ENCODE measurements around the gene RBBP8. TPM values are rescaled to one million over a fixed set of nuclear protein-coding genes. Genes with fewer than 3 reads are reported as not detected.
"Not testable (repeated sequence)": the region's sequence is repeated elsewhere in the genome, so short reads cannot be mapped to it uniquely, and the experiment has no call there.

RBBP8 gene
- 47.4 and 53.7 TPM in 2 replicates for total RNA-seq
- long read RNA-seq, partial matches to known transcripts, result 16 of 21 reads
- long read RNA-seq, other reads (novel, unspliced or antisense), result 5 of 21 reads

DNA sequence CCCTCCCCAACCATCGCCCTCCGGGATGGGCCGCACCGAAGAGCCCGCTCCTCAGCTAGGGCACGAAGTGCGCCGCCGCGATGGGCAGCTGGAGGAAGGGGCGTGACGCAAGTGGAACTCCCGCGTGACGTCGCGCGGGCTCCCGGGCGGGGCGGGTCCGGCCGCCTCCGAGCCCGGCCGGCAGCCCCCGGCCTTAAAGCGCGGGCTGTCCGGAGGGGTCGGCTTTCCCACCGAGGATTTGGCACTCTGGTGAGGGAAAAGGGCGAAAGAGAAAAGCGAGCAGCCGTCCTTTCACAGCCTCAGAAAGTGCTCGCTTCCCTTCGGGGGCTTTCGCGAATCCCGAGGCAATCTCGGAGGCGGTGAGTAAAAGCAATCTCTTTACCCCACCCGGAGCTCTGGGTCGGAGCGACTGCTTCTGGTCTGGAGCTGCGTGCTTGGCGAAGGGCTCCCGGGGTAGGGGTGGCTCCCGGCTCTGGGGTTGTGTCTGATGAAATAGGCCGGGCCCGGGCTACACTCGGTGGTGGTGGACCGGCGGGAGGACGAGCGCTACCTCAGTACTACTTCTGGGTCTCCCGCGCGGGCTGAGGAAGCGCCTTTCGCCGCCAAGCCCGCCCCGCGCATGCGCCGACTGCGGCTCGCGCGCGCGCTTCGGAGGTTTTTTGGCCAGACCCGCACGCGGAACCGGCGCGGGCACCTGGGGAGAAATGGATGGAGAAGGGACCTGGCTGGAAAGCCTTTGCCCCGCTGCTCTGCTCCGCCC, at the start of gene RBBP8:
Gene RBBP8, plus strand, starts transcription at position 123 of the 760 bp plus-strand sequence. CDS start 3,524 bp downstream, outside the sequence.
- peaks cover 4% of the 10 kb centered on the region for H3K36me3 Mint-ChIP-seq (ENCODE audit: low read depth)
- peak; percentile 84 for DNase-seq (ENCODE audit: low read depth, low spot score)
- no peaks in the 10 kb centered on the region for H3K9me3 Mint-ChIP-seq
- no peaks in the 10 kb centered on the region for H3K27me3 Mint-ChIP-seq (ENCODE audit: low read depth)
- peak within 1 kb of the TSS; percentile 97 for H3K27ac Mint-ChIP-seq (ENCODE audit: unreplicated experiment)
- H3K4me1 Mint-ChIP-seq, result peaks cover 31% of the 10 kb centered on the region
- peak within 1 kb of the TSS; percentile 96 for H3K4me3 Mint-ChIP-seq
- TF ChIP-seq, protein P1, sequence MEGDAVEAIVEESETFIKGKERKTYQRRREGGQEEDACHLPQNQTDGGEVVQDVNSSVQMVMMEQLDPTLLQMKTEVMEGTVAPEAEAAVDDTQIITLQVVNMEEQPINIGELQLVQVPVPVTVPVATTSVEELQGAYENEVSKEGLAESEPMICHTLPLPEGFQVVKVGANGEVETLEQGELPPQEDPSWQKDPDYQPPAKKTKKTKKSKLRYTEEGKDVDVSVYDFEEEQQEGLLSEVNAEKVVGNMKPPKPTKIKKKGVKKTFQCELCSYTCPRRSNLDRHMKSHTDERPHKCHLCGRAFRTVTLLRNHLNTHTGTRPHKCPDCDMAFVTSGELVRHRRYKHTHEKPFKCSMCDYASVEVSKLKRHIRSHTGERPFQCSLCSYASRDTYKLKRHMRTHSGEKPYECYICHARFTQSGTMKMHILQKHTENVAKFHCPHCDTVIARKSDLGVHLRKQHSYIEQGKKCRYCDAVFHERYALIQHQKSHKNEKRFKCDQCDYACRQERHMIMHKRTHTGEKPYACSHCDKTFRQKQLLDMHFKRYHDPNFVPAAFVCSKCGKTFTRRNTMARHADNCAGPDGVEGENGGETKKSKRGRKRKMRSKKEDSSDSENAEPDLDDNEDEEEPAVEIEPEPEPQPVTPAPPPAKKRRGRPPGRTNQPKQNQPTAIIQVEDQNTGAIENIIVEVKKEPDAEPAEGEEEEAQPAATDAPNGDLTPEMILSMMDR (conservative IDR thresholded peaks at IDR 0.05), result peak; percentile 1

DNA sequence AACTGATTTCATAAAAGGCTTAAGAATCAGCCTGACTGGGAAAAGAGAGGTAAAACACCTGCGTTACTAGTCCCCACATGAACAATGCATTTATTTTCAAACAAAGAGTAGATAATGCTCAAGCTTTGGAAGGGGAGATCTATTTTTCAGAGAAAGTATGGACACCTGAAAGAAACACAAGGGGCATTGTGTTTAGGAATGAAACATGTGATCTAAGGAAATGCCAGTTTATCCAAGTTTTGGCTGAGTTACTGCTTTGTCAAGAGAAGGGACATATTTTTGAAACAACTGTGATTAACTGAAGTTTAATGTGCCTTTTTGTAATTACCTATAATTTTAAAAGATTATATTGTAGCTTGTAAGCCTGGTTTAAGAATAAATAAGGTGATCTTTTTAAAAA, 49.3 kb upstream of the RBBP8 start:
- TF ChIP-seq, protein P1 (conservative IDR thresholded peaks at IDR 0.05), result no peak
- Mint-ChIP-seq H3K4me3 (no peak overlapping the region), H3K9me3 (no peaks in the 10 kb centered on the region), H3K4me1 (peaks cover 9% of the 10 kb centered on the region), H3K36me3 (ENCODE audit: low read depth) (peaks cover 5% of the 10 kb centered on the region), H3K27me3 (ENCODE audit: low read depth) (no peaks in the 10 kb centered on the region), H3K27ac (ENCODE audit: unreplicated experiment) (no peak overlapping the region)
- DNase-seq (ENCODE audit: low read depth, low spot score), result no peak

DNA sequence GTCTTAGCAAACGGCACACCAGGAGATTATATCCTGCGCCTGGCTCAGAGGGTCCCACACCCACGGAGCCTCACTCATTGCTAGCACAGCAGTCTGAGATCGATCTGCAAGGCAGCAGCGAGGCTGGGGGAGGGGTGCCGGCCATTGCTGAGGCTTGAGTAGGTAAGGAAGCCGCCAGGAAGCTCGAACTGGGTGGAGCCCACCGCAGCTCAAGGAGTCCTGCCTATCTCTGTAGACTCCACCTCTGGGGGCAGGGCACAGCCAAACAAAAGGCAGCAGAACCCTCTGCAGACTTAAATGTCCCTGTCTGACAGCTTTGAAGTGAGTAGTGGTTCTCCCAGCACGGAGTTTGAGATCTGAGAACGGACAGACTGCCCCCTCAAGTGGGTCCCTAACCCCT, 47.4 kb upstream of the RBBP8 start:
- H3K27ac Mint-ChIP-seq (ENCODE audit: unreplicated experiment); DNase-seq (ENCODE audit: low read depth, low spot score); H3K27me3 Mint-ChIP-seq (ENCODE audit: low read depth); H3K4me3 Mint-ChIP-seq; H3K9me3 Mint-ChIP-seq; H3K36me3 Mint-ChIP-seq (ENCODE audit: low read depth); H3K4me1 Mint-ChIP-seq: not testable (repeated sequence)

DNA sequence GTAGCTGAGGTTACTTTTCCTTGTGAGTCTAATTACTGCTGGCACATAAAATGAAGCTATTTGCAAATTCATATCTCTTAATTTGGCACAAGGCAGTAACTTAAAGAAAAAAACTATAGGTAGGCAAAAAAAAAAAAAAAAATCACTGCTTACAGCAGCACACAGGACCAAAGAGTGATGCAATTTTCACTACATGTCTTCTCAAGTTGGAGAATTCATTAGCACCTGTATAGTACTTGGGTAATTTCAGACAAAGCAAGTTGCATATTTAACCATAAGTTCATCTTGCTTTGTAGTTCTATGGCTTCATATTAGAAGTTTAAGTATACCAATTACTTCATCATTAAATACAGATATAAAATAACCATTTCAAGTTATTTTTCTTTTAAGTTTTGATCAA, 33.7 kb upstream of the RBBP8 start:
- no peaks in the 10 kb centered on the region for H3K27me3 Mint-ChIP-seq (ENCODE audit: low read depth)
- peaks cover 7% of the 10 kb centered on the region for H3K36me3 Mint-ChIP-seq (ENCODE audit: low read depth)
- no peaks in the 10 kb centered on the region for H3K4me1 Mint-ChIP-seq
- no peak overlapping the region for H3K27ac Mint-ChIP-seq (ENCODE audit: unreplicated experiment)
- TF ChIP-seq, protein P1 (conservative IDR thresholded peaks at IDR 0.05), result no peak
- no peak for DNase-seq (ENCODE audit: low read depth, low spot score)
- peaks cover 4% of the 10 kb centered on the region for H3K9me3 Mint-ChIP-seq
- no peak overlapping the region for H3K4me3 Mint-ChIP-seq

DNA sequence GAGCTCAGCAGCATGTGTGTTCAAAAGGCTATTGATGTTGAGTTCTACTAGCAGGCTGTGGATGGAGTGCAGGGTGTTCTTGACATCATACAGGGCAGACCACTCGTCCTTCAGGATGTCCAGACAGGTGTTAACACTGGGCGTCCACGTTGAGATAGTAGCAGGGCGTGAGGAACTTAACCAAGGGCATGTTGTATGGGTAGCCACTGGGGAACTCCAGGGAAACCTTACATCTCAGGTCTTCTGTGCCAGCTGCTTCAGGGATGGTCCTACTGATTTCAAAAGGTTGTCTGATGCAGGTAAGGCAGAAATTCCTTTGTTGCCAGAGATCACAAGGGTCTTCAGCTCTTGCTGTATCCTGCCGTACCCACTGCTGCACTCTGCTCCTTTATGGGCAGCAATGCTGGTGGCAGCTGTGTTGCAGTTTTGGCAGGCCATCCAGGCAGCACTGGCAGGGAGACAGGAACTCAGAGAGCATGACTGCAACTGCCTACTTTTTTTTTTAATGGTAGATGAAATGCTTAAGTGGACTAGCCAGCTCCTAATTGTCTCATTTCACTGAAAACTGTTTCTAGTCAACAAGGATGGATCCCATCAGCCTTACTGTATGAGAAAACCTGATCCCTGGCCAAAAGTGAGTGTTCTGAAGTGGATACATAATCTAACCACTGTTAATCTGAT, 32.4 kb upstream of the RBBP8 start:
- no peak overlapping the region for H3K4me3 Mint-ChIP-seq
- TF ChIP-seq, protein P1 (conservative IDR thresholded peaks at IDR 0.05), result no peak
- H3K27me3 Mint-ChIP-seq (ENCODE audit: low read depth), result no peaks in the 10 kb centered on the region
- no peak for DNase-seq (ENCODE audit: low read depth, low spot score)
- no peak overlapping the region for H3K27ac Mint-ChIP-seq (ENCODE audit: unreplicated experiment)
- H3K9me3 Mint-ChIP-seq, result peaks cover 4% of the 10 kb centered on the region
- H3K36me3 Mint-ChIP-seq (ENCODE audit: low read depth), result peaks cover 9% of the 10 kb centered on the region
- no peaks in the 10 kb centered on the region for H3K4me1 Mint-ChIP-seq

DNA sequence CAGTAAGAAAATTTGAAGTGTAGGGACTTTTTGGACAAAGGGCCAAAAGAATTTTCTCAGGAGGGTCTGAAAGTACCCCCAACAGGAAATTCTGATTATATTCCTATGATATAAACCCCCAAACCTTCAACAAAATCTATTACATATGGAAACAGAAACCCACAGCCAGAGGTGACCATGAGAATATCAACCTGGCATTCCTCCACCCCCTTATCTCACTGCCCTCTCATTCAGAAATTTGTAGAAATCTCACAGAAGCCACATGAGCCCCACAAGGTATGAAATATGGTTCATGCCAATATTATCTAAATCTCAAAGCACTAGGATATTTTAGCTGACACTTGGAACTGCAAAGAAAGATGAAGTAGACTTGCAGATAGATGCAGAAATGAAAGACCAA, 31.0 kb upstream of the RBBP8 start:
- DNase-seq (ENCODE audit: low read depth, low spot score), result no peak
- no peaks in the 10 kb centered on the region for H3K27me3 Mint-ChIP-seq (ENCODE audit: low read depth)
- no peak overlapping the region for H3K4me3 Mint-ChIP-seq
- TF ChIP-seq, protein P1 (conservative IDR thresholded peaks at IDR 0.05), result no peak
- peaks cover 7% of the 10 kb centered on the region for H3K36me3 Mint-ChIP-seq (ENCODE audit: low read depth)
- H3K4me1 Mint-ChIP-seq, result no peaks in the 10 kb centered on the region
- peaks cover 4% of the 10 kb centered on the region for H3K9me3 Mint-ChIP-seq
- no peak overlapping the region for H3K27ac Mint-ChIP-seq (ENCODE audit: unreplicated experiment)

DNA sequence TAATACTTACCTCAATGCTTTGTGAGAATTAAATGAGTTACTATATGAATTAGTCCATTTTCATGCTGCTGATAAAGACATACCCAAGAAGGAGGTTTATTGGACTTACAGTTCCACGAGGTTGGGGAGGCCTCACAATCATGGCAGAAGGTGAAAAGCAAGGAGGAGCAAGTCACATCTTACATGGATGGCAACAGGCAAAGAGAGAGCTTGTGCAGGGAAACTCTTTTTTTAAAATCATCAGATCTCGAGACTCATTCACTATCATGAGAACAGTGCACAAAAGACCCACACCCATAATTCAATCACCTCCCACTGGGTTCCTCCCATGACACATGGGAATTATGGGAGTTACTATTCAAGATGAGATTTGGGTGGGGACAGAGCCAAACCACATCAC, 29.9 kb upstream of the RBBP8 start:
- H3K4me1 Mint-ChIP-seq; H3K27ac Mint-ChIP-seq (ENCODE audit: unreplicated experiment); H3K9me3 Mint-ChIP-seq; H3K27me3 Mint-ChIP-seq (ENCODE audit: low read depth); H3K4me3 Mint-ChIP-seq; H3K36me3 Mint-ChIP-seq (ENCODE audit: low read depth); DNase-seq (ENCODE audit: low read depth, low spot score): not testable (repeated sequence)
